NCI-H2227 (cell line): Measurements from ENCODE around the gene GPC6.
"Not testable (repeated sequence)": the region's sequence is repeated elsewhere in the genome, so short reads cannot be mapped to it uniquely, and the experiment has no call there.

Source experiments
- DNase-seq: peaks from one replicate; lab custom pipeline; 2025; ENCODE audit not compliant: unreplicated experiment; lab: John Stamatoyannopoulos, UW

The GPC6 gene

GRCh38 chr13:94330552-94331071, 1104.0 kb downstream of the GPC6 start:
- no peak for DNase-seq

- no peak for DNase-seq
Observed at GRCh38 chr13:94331281-94331680, 1104.7 kb downstream of the GPC6 start.

- DNase-seq, result no peak
Observed at GRCh38 chr13:94332359-94333096, 1105.9 kb downstream of the GPC6 start.

- no peak for DNase-seq
Observed at GRCh38 chr13:94333131-94333820, 1106.7 kb downstream of the GPC6 start.

GRCh38 chr13:94335761-94336526, 1109.3 kb downstream of the GPC6 start:
- DNase-seq, result no peak

- DNase-seq, result no peak
Observed at GRCh38 chr13:94339116-94339687, 1112.6 kb downstream of the GPC6 start.

- DNase-seq, result no peak
Observed at GRCh38 chr13:94342436-94343242, 1116.0 kb downstream of the GPC6 start.

- no peak for DNase-seq
Observed at GRCh38 chr13:94343243-94343585, 1116.6 kb downstream of the GPC6 start.

- not testable (repeated sequence) for DNase-seq
Observed at GRCh38 chr13:94343687-94344086, 1117.1 kb downstream of the GPC6 start.

- DNase-seq, result no peak
Observed at GRCh38 chr13:94344126-94344818, 1117.7 kb downstream of the GPC6 start.

- DNase-seq, result no peak
Observed at GRCh38 chr13:94345374-94346195, 1119.0 kb downstream of the GPC6 start.

- DNase-seq, result no peak
Observed at GRCh38 chr13:94346261-94347019, 1119.8 kb downstream of the GPC6 start.

- DNase-seq, result no peak
Observed at GRCh38 chr13:94351292-94351990, 1124.8 kb downstream of the GPC6 start.

- DNase-seq, result no peak
Observed at GRCh38 chr13:94352057-94352456, 1125.5 kb downstream of the GPC6 start.

- no peak for DNase-seq
Observed at GRCh38 chr13:94353167-94353710, 1126.6 kb downstream of the GPC6 start.

GRCh38 chr13:94359875-94360274, 1133.3 kb downstream of the GPC6 start:
- no peak for DNase-seq

GRCh38 chr13:94362411-94362909, 1135.9 kb downstream of the GPC6 start:
- peak; percentile 84 for DNase-seq
